Muscle layer of colon (tissue), 2 donors: ENCODE data around the gene BARHL1.

Source experiments
- H3K27ac ChIP-seq: one replicate; pipeline ENCODE4 v1.7.0; 2013; ENCODE audit warnings: low read depth, mild to moderate bottlenecking, low read length, moderate library complexity
- H3K27me3 ChIP-seq, 2 donors: one replicate each; pipeline ENCODE4 v1.7.0; 2013; ENCODE audit warnings: low read length in 2 of 2, mild to moderate bottlenecking in 2 of 2; ENCODE audit not compliant: insufficient read depth in 2 of 2, control insufficient read depth in 1 of 2
- H3K36me3 ChIP-seq: one replicate; pipeline ENCODE4 v1.7.0; 2013; ENCODE audit warnings: mild to moderate bottlenecking, low read length; ENCODE audit not compliant: insufficient read depth
- H3K4me1 ChIP-seq: one replicate; pipeline ENCODE4 v1.7.0; 2013; ENCODE audit warnings: mild to moderate bottlenecking, low read length; ENCODE audit not compliant: insufficient read depth
- H3K4me3 ChIP-seq, 2 donors: one replicate each; pipeline ENCODE4 v1.7.0; 2013; ENCODE audit warnings: low read length in 2 of 2, low read depth in 1 of 2, mild to moderate bottlenecking in 1 of 2, moderate library complexity in 1 of 2
- H3K9ac ChIP-seq: one replicate; pipeline ENCODE4 v1.7.0; 2013; ENCODE audit warnings: low read length
- H3K9me3 ChIP-seq: one replicate; pipeline ENCODE4 v1.7.0; 2013; ENCODE audit warnings: mild to moderate bottlenecking, low read length
- donor health status: abdominal sarcoma.
- donor health status: Adenocarcinoma of cecum.

Gene BARHL1

DNA sequence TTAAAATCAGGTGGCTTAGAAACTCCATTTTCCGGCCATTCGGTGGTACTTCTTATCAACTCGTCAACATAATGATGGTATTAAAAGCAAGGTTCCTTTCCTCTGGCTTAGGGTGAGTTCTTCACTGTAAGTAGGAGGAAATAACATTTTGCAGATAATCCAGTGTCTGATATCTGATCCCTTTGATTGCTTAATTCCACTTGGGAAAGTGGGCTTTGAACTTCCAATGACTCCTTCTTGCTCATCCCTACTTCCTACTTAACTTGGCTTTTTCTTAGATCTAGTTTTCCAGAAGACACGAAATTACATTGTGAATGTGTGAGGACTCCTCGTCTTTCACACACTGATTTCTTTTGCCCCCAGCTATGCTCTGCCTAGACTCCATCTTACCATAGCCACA, 55.8 kb downstream of the BARHL1 start:
- H3K27me3 ChIP-seq = no peaks in the 10 kb centered on the region
- no peak overlapping the region for H3K9ac ChIP-seq
- no peaks in the 10 kb centered on the region for H3K9me3 ChIP-seq
- no peaks in the 10 kb centered on the region for H3K4me1 ChIP-seq
- no peak overlapping the region for H3K27ac ChIP-seq
- H3K36me3 ChIP-seq = peaks cover 62% of the 10 kb centered on the region
- H3K4me3 ChIP-seq = no peak overlapping the region

DNA sequence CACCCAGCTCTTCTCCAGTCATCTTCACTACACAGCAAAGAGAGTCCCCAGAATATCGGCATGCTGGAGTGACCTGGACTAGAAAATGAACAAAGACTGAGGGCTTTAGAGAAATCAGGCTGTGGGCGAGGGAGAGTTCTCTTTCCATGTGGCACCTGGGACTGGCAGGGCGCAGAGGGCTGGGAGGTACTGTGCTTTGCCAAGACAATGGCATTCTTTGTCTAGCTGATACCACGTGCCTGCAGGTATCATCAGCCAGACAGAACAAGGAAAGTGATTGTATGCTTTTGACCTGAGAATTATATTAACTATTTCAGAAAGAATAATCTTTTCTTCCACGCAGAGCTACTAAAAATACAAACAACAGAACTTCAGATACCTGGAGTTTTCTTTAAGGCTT, 56.9 kb downstream of the BARHL1 start:
- Histone ChIP-seq H3K9ac (no peak overlapping the region), H3K27ac (no peak overlapping the region), H3K36me3 (peaks cover 70% of the 10 kb centered on the region), H3K4me1 (no peaks in the 10 kb centered on the region), H3K27me3 (no peaks in the 10 kb centered on the region), H3K9me3 (no peaks in the 10 kb centered on the region), H3K4me3 (no peak overlapping the region)
